Muscle of leg (tissue), 11 donors: ENCODE results near the gene OTX1. TPM values are rescaled to one million over a fixed set of nuclear protein-coding genes. Genes with fewer than 3 reads are reported as not detected.

Experiments
- DNase-seq: peaks from one replicate; pipeline ENCODE4 v3.0.0; 2013
- H3K27ac ChIP-seq: one replicate; pipeline ENCODE4 v1.5.1; 2013; ENCODE audit warnings: mild to moderate bottlenecking, low read length, control low read depth
- H3K27me3 ChIP-seq: one replicate; pipeline ENCODE4 v1.6.1; 2013; ENCODE audit warnings: low read length; ENCODE audit not compliant: control insufficient read depth, insufficient read depth
- H3K36me3 ChIP-seq: one replicate; pipeline ENCODE4 v1.6.1; 2013; ENCODE audit warnings: low read length; ENCODE audit not compliant: control insufficient read depth, insufficient read depth
- H3K4me1 ChIP-seq: one replicate; pipeline ENCODE4 v1.6.1; 2013; ENCODE audit warnings: low read length; ENCODE audit not compliant: control insufficient read depth, insufficient read depth
- H3K4me3 ChIP-seq: one replicate; pipeline ENCODE4 v1.5.1; 2013; ENCODE audit warnings: low read length, control low read depth
- H3K9me3 ChIP-seq: replicated peaks from 2 replicates; pipeline ENCODE4 v1.6.1; 2013; ENCODE audit warnings: low read depth, low read length; ENCODE audit not compliant: control insufficient read depth
- WGBS: methylation state at CpG from one replicate; pipeline ENCODE4 v1.1.5; 2013; ENCODE audit warnings: missing lambda C conversion rate; ENCODE audit not compliant: insufficient coverage; 5-methylcytosine and 5-hydroxymethylcytosine counted together
- polyA plus RNA-seq, 8 donors: library from polyadenylated mRNA; unstranded; fragments of 120-200 nt; gene quantifications; one replicate each; pipeline versions ENCODE4 v1.2.1 to v1.2.3, GENCODE V29; 2013; ENCODE audit warnings: inconsistent platforms in 1 of 8, low replicate concordance in 1 of 8; ENCODE audit not compliant: insufficient read length in 8 of 8, insufficient read depth in 1 of 8
- total RNA-seq: library from RNA; stranded (reverse); fragments of 120-200 nt; gene quantifications from one replicate; pipeline ENCODE4 v1.2.4, GENCODE V29; 2013

OTX1 gene
- total and polyA plus RNA-seq, 9 donors, result 0.05 to 0.89 TPM; not detected in 7

DNA sequence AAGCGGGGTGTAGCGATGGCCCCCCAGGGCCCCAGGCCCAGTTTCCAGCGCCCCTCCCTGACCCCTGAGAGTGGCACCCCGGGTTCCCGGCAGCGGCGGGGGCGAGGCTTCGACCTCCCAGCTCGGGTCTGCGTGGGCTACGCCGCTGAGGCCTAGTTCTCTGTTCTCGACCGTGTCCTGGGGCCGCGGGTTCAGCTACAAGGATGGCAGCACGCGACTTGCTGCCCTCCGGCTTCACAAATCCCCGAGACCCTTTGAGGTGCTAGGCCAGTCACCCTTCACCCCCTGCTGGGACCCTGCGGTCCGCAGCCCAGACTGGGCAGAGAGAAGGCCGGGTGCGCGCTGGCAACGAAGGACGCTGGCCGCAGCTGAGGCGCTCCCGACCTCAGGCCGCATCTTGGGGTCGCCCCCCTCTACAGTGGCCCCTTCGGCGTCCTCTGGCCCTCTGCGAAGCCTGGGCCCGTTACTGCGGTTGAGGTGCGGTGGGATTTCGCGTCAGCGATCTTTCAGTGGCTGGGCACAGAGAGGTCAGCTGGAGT lies 1.2 kb downstream of the OTX1 start:
- Histone ChIP-seq H3K27me3 (peaks cover 100% of the 10 kb centered on the region), H3K4me1 (peaks cover 66% of the 10 kb centered on the region), H3K36me3 (no peaks in the 10 kb centered on the region), H3K27ac (no peak overlapping the region), H3K9me3 (no peaks in the 10 kb centered on the region), H3K4me3 (no peak overlapping the region)
- no peak for DNase-seq
- 46% methylated on average over 42 of the region's 42 CpGs for whole genome bisulfite sequencing

DNA sequence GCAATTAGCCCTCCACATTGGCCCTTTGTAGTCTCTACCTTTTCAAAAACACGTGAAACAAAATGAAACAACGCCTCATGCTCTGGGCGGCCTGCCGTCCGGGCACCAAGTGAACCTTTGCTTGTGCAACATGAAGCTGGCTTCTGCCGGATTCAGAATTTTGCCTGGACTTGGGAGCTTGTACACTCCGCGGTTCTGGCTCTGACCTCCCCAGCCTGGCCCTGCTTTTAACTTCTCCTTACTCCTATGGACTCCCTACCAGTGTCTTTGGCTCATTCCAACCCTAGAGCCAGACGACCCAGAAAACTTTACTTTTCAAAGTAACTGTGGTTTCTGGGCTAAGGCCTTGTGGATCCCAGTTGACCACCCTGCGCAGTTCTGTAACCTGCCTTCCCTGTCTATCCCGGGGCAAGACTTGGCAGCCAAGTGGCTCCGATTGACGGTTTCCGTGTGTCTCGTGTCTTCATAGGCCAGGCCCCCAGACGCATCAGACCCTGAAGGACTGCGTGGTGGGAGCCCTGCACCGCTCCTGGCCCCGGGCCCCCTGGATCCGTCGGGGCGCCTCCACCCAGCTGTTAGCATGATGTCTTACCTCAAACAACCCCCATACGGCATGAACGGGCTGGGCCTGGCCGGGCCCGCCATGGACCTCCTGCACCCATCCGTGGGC lies 1.9 kb downstream of the OTX1 start:
- 67% methylated on average over 26 of the region's 27 CpGs for WGBS
- no peak overlapping the region for H3K27ac ChIP-seq
- H3K4me1 ChIP-seq, result peaks cover 65% of the 10 kb centered on the region
- no peak for DNase-seq
- no peak overlapping the region for H3K4me3 ChIP-seq
- H3K9me3 ChIP-seq, result no peaks in the 10 kb centered on the region
- H3K27me3 ChIP-seq, result peaks cover 100% of the 10 kb centered on the region
- H3K36me3 ChIP-seq, result no peaks in the 10 kb centered on the region

DNA sequence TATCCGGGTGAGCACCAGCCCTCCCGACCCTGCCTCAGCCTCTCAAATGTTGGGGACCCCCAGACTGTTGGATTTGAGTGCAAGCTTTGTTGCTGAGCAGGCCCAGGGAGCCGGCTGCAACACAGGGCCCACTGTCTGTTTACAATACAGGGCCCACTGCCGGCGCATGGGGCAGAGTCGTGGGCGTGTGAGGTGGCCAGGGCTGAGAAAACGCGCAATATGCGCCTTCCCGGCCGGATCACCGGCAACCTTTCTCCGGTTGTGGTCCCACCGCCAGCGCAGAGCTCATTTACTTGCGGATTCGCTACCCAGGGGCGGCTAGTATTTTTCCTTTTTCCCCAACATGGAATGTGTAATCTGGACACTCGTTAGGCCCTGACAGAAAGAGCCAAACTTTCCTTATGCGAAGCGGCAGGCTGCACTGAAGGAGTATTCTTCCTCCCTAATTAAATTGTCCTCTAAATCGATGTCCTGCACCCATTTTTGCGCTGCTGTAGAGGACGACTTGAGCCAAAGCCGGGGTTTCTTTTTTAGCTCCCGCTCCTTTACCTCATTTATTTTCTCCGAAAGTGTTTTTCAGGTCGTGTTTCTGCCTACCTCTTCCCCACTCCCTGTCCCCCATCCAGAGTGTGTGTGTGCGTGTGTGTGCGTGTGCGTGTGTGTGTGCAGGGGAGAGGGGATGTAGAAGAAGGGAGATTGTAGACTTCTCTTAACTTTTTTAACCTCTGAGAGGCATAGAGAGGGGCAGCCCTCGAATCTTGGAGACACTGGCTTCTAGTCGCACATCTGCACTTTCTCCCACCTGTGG lies 2.7 kb downstream of the OTX1 start:
- Histone ChIP-seq H3K9me3 (no peaks in the 10 kb centered on the region), H3K4me3 (no peak overlapping the region), H3K27ac (no peak overlapping the region), H3K27me3 (peaks cover 100% of the 10 kb centered on the region), H3K36me3 (no peaks in the 10 kb centered on the region), H3K4me1 (peaks cover 65% of the 10 kb centered on the region)
- 49% methylated on average over 27 of the region's 34 CpGs for WGBS
- no peak for DNase-seq

DNA sequence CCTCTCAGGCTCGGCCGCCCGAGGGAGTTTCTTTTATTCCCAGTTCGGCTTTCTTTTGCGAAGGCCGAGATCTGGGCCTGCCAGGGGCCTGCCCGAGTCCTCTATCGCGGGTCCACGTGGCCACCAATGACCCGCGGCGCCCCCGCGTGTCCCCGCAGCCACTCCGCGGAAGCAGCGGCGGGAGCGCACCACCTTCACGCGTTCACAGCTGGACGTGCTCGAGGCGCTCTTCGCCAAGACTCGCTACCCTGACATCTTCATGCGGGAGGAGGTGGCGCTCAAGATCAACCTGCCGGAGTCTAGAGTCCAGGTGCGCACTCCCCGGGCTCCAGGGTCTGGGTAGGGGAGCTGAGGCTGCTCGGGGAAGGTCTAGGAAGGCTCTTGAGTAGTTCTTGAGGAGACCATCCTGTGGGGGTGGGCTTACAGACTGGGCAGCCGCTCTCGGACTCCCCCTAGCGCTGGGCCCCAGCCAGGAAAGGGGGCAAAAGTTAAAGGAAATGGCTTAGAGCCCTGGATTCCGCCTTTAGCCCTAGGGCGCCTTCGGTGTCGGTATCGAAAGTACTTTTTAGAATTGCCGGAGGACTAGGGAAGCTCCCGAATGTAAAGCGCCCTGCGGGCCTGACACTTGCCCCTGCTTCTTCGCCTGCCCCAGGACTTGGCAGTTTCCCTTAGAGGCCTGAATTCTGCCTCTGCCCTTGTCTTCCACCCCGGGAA lies 3.4 kb downstream of the OTX1 start:
- peak; percentile 14 for DNase-seq
- WGBS, result 2% methylated on average over 48 of the region's 48 CpGs

DNA sequence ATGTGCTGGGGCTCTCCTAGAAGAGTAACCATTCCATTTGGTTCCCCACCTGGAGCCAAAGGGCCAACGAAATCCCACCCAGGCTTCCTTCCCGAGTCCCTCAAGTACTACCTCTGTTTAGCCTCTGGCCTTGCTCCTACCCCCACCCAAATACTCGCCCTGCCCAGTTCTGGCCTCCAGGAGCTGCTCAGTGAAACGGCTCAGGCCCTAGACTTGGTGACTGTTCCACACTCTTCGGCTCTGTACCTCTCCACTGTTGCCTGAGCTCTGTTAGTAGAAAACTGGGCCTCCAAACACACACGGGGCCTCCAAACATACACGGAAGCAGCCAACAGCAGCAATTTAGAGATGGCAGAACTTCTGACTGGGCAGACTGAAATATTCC lies 4.2 kb downstream of the OTX1 start:
- Histone ChIP-seq H3K4me1 (peaks cover 64% of the 10 kb centered on the region), H3K27ac (no peak overlapping the region), H3K36me3 (no peaks in the 10 kb centered on the region), H3K4me3 (no peak overlapping the region), H3K9me3 (no peaks in the 10 kb centered on the region), H3K27me3 (peaks cover 99% of the 10 kb centered on the region)
- peak; percentile 4 for DNase-seq
- WGBS, result 16% methylated on average over 5 of the region's 7 CpGs

More for the DNA sequence above, 3.4 kb downstream of the OTX1 start:
- Histone ChIP-seq H3K9me3 (no peaks in the 10 kb centered on the region), H3K27me3 (peaks cover 100% of the 10 kb centered on the region), H3K36me3 (no peaks in the 10 kb centered on the region), H3K4me1 (peaks cover 66% of the 10 kb centered on the region), H3K4me3 (no peak overlapping the region), H3K27ac (no peak overlapping the region)

DNA sequence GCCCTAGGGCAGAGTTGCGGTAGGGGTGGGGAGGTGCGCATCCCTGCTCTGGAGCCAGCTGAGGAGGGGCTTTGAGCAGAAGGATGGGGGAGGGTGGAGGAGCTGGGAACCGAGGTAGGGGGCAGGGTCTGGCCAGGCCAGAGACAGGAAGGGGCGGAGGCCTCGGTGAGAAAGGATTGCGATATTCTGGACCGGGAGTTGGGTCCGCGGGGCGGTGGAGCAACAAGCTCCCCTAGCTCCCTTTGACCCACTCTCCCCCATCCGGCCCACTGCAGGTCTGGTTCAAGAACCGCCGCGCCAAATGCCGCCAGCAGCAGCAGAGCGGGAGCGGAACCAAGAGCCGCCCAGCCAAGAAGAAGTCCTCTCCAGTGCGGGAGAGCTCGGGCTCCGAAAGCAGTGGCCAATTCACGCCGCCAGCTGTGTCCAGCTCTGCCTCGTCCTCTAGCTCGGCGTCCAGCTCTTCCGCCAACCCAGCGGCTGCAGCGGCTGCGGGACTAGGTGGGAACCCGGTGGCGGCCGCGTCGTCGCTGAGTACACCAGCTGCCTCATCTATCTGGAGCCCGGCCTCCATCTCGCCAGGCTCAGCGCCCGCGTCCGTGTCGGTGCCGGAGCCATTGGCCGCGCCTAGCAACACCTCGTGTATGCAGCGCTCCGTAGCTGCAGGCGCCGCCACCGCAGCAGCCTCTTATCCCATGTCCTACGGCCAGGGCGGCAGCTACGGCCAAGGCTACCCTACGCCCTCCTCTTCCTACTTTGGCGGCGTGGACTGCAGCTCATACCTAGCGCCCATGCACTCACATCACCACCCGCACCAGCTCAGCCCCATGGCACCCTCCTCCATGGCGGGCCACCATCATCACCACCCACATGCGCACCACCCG lies 4.8 kb downstream of the OTX1 start:
- H3K4me3 ChIP-seq, result peak overlapping the region; percentile 8
- H3K9me3 ChIP-seq, result no peaks in the 10 kb centered on the region
- H3K27ac ChIP-seq, result no peak overlapping the region
- WGBS, result 2% methylated on average over 62 of the region's 63 CpGs
- peak; percentile 32 for DNase-seq
- peaks cover 62% of the 10 kb centered on the region for H3K4me1 ChIP-seq
- H3K27me3 ChIP-seq, result peaks cover 97% of the 10 kb centered on the region
- no peaks in the 10 kb centered on the region for H3K36me3 ChIP-seq

DNA sequence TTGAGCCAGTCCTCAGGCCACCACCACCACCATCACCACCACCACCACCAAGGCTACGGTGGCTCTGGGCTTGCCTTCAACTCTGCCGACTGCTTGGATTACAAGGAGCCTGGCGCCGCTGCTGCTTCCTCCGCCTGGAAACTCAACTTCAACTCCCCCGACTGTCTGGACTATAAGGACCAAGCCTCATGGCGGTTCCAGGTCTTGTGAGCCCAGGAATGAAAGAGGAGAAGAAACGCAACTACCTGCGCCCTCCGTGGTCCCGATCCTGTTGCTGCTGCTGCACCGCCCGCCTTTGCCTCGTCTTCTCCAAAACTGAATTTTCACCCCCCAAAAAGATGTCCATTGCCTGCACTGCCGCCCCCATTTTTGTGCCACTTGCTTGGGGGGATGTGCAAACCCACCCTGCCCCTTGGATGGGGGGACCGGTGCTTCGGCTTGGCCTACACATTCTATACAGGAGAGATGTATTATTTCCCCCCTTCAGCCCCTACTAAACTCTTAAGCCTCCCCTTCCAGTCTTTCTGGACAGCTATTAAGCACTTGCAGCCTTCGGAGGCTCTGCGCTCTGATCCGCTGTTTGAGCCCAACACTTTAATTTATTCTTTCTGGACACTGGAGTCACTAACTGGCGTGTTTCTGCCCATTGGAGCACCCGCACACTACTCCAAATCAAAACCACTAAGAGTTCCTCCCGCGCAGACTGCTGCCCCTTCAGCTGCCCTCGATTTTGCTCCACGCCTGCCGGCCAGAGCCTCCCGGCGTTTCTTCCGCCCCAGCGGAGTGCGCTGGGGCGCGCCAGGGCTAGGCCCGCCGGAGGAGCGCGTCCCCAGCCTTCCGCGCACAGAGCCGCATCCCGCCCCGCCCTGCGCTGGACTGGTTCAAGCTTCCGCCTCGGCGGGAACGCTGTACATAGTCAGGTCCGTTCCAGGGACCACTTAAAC lies 5.7 kb downstream of the OTX1 start:
- H3K4me1 ChIP-seq, result peaks cover 56% of the 10 kb centered on the region
- H3K36me3 ChIP-seq, result no peaks in the 10 kb centered on the region
- DNase-seq, result peak; percentile 57
- WGBS, result 10% methylated on average over 32 of the region's 49 CpGs
- H3K9me3 ChIP-seq, result no peaks in the 10 kb centered on the region
- no peak overlapping the region for H3K4me3 ChIP-seq
- H3K27me3 ChIP-seq, result peaks cover 88% of the 10 kb centered on the region
- no peak overlapping the region for H3K27ac ChIP-seq

DNA sequence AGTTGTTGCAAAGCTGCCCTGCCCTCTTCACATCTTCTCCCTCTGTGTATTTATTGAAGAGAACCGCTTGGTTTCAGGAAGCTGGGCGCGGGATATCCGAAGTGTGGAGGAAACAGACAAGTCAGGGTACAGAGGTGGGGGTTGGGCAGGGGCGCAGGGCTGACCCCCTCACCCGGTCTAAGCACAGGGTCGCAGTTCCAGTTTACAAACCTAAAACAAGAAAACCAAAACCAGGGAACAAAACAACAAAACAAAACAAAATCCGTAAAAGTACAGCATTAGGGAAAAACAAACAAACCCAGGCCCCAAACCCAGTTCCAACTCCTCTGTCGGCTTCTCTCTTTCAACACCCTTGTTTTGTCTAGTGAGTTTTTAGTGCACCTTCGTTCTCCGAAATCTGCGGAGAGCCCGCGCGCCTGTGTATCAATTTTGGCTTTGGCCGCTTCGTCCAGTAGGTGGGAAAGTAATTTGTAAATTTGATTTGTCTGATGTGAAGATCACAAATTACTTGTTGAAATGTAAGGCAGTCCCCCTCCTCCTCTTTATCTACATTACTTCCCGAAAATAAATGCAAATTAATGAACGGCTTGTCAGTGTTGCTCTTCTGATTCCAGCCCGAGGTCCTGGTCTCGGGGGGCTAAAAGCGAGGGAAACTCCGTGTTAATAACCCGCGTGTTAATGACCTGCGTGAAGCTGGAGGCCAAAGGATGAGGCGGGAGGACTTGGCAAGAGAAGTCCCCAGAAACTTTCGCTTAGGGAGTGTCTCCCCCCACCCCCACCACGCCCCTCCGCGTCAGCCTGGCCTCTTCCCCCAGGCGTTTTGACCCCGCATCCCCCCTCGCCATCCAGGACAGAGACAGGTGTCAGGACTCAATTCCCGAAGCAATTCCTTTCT lies 6.9 kb downstream of the OTX1 start:
- no peak overlapping the region for H3K4me3 ChIP-seq

More for the DNA sequence above, 6.9 kb downstream of the OTX1 start:
- Histone ChIP-seq H3K36me3 (no peaks in the 10 kb centered on the region), H3K9me3 (no peaks in the 10 kb centered on the region), H3K27me3 (peaks cover 77% of the 10 kb centered on the region), H3K4me1 (peaks cover 54% of the 10 kb centered on the region), H3K27ac (no peak overlapping the region)
- 0% methylated on average over 7 of the region's 35 CpGs for WGBS
- DNase-seq, result peak; percentile 16
